Stimulated activated CD8-positive, alpha-beta memory T cell treated with anti-CD3 and anti-CD28 coated beads, Interleukin-15, amount 100 ng/mL, for 4 hours (primary cell): Measurements from ENCODE around the gene NBPF1.
"Not testable (repeated sequence)": the region's sequence is repeated elsewhere in the genome, so short reads cannot be mapped to it uniquely, and the experiment has no call there.

Source experiments
- DNase-seq, 2 donors: peaks; one replicate each; pipeline ENCODE4 v3.0.0-alpha.2; 2020; ENCODE audit warnings: low read depth in 2 of 2

The NBPF1 gene

DNA sequence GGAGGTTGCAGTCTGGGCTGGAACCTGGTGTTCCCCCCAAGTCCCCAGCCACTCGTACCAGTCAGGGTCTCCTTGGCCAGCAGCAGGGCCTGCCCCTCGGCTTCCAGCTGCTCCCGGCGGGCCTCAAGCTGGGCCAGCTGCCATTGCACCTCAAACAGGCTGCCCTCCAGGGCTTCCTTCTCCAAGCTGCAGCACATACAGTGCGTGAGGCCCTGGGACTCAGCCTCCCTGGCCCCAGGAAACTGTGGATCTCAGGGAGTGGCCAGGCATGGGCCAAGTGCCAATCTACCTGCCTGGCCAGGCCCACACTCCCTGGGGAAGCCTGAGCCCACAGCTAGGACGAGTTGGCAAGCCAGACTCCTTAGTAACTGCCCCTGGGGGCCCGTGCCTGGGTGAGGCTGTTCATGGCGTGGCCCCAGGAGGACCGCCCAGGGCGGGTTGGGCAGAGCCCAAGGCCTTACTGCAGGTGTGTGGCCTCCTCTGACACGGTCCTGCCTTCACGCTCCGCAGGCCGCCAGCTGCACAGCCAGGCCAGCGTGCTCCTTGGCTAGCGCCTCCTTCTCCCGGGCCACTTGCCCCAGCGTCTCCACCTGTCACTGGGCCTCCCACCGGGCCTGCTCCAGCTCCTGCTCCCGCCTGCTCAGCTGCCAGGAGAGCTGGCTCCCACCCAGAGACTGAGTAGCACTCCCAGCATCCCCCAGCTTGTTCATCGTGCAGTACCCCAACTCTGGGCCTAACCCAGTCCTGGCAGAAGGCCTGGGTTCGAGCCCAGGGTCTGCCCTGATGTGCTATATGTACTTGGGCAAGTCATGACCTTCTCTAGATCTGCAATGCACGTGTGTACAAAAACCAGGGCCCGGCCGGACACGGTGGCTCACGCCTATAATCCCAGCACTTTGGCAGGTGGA lies 10.7 kb upstream of the NBPF1 start:
- not testable (repeated sequence) for DNase-seq

DNA sequence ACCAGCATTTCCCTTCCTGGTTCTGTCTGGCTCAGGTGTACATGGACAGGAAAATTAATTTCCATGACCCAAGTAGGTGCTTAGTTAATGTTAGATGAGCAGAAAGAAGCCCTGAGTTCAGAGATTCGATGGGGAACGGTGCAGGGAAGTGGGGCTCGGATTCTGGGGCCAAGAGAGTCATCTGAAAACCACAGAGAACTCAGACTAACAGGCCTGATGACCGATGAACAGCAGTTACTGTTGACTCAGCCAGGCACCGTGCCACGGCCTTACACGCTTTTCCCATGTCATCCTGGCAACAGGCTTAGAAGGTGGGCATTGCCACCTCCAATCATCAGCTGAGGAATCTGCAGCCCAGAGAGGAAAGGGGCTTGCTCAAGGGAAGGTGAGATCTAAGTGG lies 10.0 kb upstream of the NBPF1 start:
- DNase-seq, result not testable (repeated sequence)

DNA sequence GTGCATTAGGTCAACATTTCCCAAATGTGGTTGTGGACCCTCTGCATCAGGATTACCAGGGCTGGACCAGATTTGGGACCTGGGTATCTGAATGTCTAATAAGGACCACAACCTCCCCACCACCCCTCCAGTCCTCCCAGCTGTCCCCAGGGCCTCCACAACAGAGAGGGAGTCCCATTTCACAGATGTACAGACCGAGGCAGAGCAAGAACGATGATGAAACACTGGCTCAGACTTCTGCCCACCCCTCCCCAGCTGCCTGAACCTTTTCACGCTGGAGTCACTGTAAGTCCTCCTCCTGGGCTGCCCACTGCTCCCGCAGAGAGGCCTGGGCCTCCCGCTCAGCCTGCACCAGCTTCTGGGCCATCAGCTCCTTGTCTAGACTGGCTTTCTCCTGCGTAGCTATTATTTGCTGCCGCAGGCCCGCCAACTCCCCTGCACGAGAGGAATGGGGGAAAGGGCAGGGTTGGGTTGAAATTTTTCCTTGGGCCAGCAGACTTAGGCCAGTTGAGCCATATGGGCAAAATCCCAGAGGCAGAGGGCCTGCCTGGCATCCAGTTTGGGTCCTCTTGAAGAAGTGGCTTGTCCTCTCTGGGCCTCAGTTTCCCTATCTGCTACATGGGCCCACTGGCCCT lies 8.4 kb upstream of the NBPF1 start:
- not testable (repeated sequence) for DNase-seq

DNA sequence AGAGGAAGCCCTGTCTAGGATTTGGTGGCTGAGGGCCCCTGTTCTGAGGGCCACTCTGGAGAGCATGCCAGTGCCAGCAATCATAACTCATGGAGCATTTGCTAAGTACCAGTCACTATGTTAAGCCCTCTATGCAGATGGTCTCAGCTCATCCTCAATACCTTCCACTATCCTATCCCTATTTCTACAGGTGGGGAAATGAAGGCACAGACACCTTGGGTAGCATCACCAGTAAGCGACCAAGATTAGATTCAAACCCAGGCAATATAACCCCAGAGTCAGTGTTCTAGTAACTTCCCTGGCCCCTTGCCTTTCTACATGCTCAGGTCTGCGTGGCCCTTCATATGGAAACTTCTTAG lies 7.9 kb upstream of the NBPF1 start:
- no peak for DNase-seq

DNA sequence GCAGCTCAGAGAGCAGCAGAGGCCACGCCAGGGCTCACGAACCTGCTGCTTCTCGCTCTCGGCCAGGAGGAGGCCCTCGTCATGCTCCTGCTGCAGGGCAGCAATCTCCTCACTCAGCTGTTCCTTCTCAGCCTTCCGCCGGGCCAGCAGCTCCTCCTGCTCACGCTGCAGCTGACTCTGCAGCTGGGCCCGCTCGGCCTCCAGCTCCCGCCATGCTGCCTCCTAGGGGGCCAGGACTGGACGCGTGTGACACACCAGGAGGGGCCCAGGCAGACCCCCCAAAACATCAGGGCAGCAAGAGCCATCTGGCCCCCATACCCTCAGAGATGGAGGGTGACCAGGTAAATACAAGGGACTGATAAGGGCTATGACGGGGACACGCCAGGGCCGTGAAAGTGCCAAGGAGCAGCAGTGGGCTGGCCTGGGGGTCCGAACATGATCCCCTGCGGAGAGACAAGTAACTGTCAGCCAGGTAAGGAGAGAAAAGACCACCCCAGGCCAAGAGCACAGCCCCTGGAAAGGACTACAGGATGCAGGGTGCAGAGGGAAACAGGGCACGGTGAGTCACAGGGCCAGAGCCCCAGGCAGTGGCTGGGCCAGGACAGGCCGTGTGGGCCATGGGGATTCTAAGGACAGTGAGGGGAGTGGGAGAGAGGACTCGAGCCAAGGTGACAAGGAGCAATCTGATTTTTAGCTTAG lies 6.6 kb upstream of the NBPF1 start:
- DNase-seq, result not testable (repeated sequence)

DNA sequence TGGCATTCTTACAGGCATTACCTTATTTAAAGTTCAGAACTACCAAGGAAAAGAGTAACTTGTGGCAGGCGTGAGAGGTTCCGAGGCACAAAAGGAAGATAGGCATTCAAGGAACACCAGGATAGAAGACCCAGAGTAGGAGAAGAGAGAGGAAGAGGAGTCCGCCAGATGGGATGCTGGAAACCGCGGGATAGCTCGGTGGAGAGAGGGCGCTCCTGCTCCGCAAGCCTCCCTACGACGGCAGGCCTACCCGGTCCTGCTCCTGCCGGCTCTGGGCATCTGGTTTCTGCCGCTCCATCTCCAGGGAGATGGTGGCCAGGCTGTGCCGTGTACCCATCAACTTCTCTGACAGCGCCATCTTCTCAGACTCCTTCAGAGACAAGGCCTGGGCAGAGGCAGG lies 5.4 kb upstream of the NBPF1 start:
- DNase-seq, result no peak

DNA sequence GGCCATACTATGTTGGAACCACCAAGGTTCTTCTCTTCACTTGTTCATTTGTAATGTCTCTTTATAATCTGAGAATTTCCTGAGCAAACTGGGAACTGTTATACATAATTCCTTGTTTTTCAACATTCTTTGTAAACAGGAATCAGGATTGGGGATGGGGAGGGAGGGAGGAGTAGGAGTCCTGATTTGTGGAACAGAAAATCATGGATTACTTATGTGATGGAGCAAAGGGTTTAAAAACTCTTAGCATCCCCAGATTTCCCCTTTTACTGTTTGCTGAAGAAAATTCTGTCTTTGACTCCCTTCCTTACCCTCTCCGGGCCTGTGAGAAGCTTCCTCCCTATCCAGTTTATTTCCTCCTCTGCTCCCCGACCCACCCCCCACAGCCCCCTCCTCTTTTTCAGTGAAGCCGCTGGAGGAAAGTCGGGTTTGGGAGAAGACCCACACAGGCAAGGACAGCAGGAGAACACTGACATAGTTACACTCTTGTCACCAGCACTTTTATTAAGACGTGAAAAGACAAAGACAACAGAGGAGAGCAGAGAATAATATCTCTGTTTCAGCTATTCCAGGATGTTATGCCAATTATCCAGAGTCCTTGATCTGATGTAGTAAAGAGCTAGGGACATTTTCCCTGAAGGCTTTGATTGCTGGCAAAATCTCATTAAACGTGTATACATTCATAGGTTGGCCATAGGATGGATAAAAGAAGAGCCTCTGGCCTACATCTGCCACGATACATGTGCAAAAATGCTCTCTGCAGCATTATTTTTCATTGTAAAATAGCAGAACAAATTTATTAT lies 4.6 kb upstream of the NBPF1 start:
- no peak for DNase-seq

DNA sequence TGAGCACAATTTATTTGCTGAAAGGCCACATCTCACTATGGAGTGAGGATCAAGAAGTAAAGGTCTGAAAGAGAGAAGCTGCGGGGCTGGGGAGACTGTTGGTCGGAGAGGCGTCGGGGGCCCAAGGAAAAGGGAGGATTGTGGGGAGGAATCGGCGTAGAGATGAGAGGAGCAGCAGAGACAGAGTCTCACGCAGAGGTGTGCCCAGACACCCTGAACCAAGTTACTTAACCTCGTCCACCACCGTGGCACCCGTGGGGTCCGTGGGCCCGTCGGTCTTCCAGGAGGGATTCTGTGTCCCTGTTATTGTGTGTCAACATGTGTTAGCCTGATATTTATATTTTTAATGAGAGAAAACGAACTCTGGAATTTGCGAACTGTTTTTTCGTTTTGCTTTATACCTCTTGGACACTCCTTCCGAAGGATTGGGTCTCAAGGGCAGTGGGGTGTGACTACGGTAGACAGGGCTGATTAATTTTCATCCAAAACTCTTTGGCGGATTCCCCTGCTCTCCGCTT lies 3.8 kb upstream of the NBPF1 start:
- DNase-seq, result no peak

DNA sequence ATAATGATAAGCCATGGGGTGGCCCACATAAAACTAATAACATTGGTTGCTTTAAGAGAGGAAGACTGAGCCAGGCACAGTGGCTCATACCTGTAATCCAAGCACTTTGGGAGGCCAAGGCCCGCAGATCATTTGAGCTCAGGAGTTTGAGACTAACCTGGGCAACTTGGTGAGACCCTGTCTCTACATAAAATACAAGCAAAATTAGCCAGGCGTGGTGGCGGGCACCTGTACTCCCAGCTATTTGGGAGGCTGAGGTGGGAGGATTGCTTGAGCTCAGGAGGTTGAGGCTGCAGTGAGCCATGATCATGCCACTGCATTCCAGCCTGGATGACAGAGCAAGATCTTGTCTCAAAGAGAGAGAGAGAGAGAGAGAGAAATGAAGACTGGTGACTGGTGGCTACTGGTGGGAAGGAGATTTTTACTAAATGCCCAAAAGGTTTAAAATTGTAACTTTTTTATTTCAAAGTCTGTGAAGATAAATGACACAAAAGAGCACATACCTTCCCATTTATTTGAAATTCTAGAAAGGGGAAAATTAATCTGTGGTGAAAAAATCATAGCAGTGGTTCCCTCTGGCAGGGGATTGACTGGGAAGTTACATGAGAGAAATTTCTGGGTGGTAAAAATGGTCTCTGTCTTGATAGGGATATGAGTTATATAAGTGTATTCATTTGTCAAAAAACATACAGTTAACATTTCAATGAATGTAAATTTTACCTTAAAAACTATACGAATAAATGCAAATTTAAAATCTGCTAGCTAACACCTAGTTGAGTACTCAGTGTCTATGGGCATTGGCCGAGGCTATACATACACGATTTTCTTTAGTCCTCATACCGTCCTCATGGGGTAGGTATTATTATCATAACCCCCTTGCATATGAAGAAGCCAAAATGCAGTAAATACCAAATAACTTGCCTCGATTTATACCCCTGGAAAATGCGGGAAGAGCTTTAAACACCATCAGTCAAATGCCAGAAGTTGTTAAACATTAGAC lies 2.2 kb upstream of the NBPF1 start:
- DNase-seq, result no peak

DNA sequence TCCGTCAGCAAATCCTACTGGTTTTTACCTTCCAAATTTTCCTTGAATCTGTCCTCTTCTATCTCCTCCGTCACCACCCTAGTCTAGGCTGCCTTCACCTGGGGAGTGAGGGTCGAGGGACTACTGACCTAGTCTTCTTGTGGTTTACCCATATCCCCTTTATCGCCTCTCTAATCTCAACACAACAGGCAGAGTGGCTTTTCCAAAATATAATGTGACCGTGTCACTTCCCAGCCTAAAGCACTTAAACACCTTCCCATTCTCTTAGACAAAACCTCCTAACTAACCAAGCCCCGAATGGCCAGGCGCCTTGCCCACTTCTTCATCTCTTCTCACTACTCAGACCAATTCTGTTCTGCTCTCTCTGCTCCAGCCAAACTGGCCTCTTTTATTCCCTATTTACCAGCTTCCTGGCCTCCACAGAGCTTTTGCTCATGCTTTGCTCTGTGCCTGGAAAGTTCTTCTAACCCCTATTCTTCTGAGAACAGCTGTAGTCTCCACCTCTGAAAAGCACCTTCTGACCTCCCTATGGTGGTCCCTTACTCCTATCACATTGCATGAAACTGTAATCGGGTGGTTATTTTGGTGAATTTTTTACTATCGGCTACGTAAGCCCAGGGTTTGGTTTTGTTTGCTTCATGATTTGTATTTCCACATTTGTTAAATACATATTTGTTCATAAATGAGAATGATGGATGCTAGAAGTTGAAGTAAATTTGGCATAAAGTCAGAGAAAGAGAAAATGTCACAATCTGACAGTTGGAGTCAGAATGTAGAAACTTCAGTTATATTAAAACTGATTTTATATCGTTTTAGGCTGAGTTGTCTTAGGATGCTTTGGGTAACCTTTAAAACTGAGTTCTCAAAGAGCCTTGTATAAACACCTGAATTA lies 1.2 kb upstream of the NBPF1 start:
- DNase-seq, result no peak

DNA sequence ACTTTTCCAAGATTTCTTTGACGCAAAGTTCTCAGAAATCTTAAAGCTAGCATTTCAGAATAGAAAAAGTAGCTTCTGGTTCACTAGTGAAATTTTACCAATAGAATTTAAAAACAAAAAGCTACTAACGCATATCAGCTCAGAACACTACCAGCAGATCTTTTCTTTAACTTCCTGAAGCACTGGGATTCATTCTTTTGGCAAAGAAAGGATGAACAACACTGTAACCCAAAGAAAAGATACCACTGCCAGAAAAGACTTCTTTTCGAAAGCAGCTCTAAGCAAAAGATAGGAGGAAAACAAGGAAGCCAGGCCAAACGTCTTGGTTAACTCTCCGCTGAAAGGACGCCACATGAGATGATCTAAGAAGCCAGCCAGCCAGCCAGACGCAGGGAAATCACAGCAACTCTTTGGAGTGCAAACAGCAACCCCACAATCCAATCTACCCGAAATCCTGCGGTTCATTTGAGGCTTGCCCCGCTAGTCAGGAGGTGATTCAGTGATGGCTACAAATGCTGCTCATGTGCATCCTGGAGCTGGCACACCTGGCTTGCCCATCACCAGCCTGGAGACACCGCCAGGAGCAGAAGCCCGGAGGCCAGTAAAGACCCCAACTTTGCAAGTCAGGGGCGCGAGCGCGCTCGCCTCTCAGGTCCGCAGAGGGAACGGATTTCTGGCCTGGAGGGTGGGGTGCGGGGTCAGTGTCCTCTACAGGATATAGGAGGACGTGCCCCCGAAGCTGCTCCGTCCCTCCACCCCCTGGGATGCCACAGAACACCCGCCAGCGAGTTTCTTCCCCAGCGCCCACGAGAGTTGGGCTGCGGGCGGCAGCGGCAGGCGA lies 812 bp downstream of the NBPF1 start:
- no peak for DNase-seq

DNA sequence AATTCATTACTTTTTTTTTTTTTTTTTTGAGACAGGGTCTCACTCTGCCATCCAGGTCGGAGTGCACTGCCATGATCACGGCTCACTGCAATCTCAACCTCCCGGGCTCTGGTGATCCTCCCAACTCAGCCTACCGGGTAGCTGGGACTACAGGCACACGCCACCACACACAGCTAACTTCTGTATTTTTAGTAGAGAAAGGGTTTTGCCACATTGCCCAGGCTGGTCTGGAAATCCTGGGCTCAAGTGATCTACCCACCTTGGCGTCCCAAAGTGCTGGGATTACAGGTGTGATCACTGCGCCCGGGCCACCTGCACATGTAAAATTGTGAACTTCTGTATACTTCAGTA lies 1.4 kb downstream of the NBPF1 start:
- not testable (repeated sequence) for DNase-seq

DNA sequence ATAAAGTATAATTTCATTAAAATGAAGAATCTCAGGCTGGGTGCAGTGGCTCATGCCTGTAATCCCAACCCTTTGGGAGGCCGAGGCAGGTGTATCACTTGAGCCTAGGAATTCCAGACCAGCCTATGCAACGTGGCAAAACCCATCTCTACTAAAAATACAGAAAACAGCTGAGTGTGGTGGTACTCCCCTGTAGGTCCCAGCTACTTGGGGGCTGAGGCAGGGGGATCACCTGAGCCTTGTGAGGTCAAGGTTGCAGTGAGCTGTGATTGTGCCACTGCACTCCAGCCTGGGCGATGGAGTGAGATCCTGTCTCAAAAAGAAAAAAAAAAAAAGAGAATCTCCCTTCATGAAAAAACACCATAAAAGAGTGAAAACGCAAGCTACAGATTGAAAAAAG lies 2.2 kb downstream of the NBPF1 start:
- DNase-seq, result not testable (repeated sequence)

DNA sequence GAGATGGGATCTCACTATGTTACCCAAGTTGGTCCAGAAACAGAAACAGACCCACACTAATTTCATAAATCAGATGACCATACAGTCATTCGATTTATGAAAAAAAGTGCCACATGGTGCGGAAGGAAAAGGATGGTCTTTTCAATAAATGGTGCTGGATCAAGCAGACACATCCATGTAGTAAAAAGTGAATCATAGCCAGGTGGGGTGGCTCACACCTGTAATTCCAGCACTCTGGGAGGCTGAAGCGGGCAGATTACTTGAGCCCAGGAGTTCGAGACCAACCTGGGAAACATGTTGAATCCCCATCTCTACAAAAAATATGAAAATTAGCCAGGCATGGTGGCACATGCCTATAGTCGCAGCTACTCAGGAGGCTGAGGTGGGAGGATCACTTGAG lies 2.8 kb downstream of the NBPF1 start:
- not testable (repeated sequence) for DNase-seq

DNA sequence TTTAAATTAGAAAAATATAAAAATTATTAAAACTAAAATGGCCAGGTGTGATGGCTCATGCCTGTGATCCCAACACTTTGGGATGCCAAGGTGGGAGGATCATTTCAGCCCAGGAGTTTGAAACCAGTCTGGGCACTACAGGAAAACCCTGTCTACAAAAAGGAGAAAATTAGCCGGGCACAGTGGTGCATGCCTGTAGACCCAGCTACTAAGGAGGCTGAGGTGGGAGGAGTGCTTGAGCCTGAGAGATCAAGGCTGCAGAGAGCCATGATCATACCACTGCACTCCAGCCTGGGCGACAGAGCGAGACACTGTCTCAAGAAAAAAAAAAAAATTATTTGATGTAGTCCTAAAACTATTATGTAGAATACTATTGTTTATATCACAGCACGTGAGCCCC lies 3.6 kb downstream of the NBPF1 start:
- DNase-seq, result not testable (repeated sequence)

DNA sequence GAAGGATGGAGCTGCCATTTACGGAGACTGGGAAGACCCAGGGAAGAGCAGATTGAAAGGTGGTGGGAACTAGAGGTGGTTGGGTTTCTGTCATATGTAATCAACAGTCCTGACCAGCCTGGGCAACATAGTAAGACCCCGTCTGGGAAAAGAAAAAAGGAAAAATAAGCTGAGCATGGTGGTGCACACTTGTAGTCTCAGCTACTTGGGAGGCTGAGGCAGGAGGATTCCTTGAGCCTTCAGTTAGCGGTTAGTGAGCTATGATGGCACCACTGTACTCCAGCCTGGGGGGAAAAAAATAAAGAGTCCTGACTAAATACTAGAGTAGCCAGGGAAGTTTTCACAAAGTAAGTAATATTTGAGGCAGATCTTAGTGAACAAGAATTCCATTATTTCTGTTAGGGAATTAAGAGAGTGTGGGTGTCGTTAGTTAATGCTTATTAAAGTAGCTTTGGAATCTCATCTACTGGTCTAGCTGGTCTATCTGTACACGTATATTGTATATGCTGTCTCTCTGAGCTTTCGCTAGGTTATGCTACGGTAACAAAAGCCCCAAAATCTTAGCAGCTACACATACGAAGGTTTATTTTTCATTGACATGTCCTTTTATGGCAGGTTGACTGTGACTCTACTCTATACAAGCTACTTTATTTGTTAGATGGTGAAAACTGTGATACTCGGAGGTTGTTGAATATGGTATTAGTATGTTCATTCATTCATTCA lies 4.4 kb downstream of the NBPF1 start:
- no peak for DNase-seq

DNA sequence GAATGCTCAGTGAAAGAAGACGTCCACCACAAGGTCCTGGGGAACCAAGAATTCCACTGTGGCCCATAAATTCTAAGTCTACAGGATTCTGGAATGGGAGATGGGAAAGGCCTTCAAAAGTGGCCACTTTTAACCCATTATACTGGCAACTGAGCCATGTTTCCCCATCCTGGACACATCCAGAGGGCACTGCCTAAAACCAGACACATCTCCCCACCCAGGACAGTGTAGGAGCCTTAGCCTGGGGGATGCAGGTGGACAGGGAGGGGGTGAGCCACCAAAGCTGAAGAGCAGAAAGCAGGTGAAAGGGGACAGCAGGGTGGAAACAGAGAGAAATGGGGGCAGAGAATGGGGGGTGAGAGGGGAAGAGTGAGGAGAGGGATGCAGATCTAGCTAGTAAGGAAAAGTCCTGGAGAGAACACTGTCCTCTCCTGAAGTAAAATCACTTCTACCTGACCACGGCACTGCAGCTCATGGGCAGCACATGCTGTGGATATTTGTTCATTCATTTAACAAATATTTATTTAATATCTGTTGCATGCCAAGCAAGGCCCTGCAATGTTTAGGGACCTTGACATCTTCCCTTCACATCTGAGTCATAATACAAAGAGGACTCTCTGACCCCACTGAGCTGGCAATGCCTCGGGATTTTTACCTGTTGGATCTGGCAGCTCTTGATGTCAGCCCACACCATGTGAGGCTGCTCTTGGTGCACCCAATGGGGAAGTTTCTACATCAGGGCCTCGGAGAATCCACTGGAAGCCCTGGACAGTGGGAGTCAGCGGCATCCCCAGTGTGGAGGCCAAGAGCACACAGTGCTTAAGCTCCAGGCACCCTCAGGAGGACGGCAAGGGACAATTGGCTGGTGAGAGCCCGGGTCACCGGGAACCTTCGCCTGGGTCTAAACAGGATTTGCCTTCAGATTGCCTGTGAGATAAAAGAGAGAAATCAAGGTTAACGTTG lies 5.2 kb downstream of the NBPF1 start:
- not testable (repeated sequence) for DNase-seq
